ENCODE measurements around the gene SMTN. TPM values are rescaled to one million over a fixed set of nuclear protein-coding genes. Genes with fewer than 3 reads are reported as not detected.
A peak's percentile ranks its signal among the peaks of the same experiment; 100 is the strongest.

The SMTN gene
- total RNA-seq, 1 donor from 2014 or later: 40.8 TPM

DNA sequence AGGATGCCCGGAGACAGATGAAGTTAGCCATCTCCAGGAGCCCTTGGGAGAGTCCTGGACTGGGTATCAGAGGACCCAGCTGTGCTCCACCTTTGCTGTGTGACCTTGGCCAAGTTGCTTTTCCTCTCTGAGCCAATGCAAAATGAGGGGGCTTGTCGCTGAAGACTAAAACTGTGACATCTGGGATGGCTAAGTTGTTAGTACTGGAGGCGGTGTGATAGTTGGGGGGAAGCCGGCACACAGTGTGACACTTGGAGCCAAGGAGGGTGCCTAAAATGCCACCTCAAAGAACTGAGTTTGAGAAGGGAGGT lies 42.1 kb downstream of the SMTN start:
- Mint-ChIP-seq H3K9me3 (ENCODE audit: low read depth) (no peaks in the 10 kb centered on the region), H3K27ac (peak overlapping the region; percentile 67), H3K36me3 (ENCODE audit: insufficient read depth) (no peaks in the 10 kb centered on the region), H3K4me3 (ENCODE audit: low read depth) (peak overlapping the region; percentile 72), H3K4me1 (ENCODE audit: low read depth) (peaks cover 6% of the 10 kb centered on the region), H3K27me3 (peaks cover 5% of the 10 kb centered on the region)
- no peak for DNase-seq (ENCODE audit: low spot score, unreplicated experiment)
- no peak for TF ChIP-seq CTCF (IDR thresholded peaks at IDR 0.05; ENCODE audit: unreplicated experiment)

- no peak for DNase-seq (ENCODE audit: low spot score, unreplicated experiment)
- H3K9me3 Mint-ChIP-seq (ENCODE audit: low read depth): no peaks in the 10 kb centered on the region
- H3K27ac Mint-ChIP-seq: no peak overlapping the region
- no peak for TF ChIP-seq CTCF (IDR thresholded peaks at IDR 0.05; ENCODE audit: unreplicated experiment)
- peaks cover 5% of the 10 kb centered on the region for H3K27me3 Mint-ChIP-seq
- peaks cover 6% of the 10 kb centered on the region for H3K4me1 Mint-ChIP-seq (ENCODE audit: low read depth)
- H3K4me3 Mint-ChIP-seq (ENCODE audit: low read depth): peak overlapping the region; percentile 72
- no peaks in the 10 kb centered on the region for H3K36me3 Mint-ChIP-seq (ENCODE audit: insufficient read depth)
Observed at GRCh38 chr22:31124290-31124689, 43.2 kb downstream of the SMTN start.

GRCh38 chr22:31124811-31125465 lies 43.8 kb downstream of the SMTN start:
- no peak for TF ChIP-seq CTCF (IDR thresholded peaks at IDR 0.05; ENCODE audit: unreplicated experiment)
- Mint-ChIP-seq H3K9me3 (ENCODE audit: low read depth) (no peaks in the 10 kb centered on the region), H3K27ac (no peak overlapping the region), H3K4me1 (ENCODE audit: low read depth) (peaks cover 6% of the 10 kb centered on the region), H3K27me3 (peaks cover 1% of the 10 kb centered on the region), H3K36me3 (ENCODE audit: insufficient read depth) (no peaks in the 10 kb centered on the region), H3K4me3 (ENCODE audit: low read depth) (no peak overlapping the region)
- no peak for DNase-seq (ENCODE audit: low spot score, unreplicated experiment)

GRCh38 chr22:31125521-31126117 lies 44.5 kb downstream of the SMTN start:
- no peaks in the 10 kb centered on the region for H3K36me3 Mint-ChIP-seq (ENCODE audit: insufficient read depth)
- no peak for TF ChIP-seq CTCF (IDR thresholded peaks at IDR 0.05; ENCODE audit: unreplicated experiment)
- DNase-seq (ENCODE audit: low spot score, unreplicated experiment): no peak
- H3K27me3 Mint-ChIP-seq: no peaks in the 10 kb centered on the region
- no peak overlapping the region for H3K27ac Mint-ChIP-seq
- no peak overlapping the region for H3K4me3 Mint-ChIP-seq (ENCODE audit: low read depth)
- no peaks in the 10 kb centered on the region for H3K9me3 Mint-ChIP-seq (ENCODE audit: low read depth)
- H3K4me1 Mint-ChIP-seq (ENCODE audit: low read depth): peaks cover 6% of the 10 kb centered on the region

DNA sequence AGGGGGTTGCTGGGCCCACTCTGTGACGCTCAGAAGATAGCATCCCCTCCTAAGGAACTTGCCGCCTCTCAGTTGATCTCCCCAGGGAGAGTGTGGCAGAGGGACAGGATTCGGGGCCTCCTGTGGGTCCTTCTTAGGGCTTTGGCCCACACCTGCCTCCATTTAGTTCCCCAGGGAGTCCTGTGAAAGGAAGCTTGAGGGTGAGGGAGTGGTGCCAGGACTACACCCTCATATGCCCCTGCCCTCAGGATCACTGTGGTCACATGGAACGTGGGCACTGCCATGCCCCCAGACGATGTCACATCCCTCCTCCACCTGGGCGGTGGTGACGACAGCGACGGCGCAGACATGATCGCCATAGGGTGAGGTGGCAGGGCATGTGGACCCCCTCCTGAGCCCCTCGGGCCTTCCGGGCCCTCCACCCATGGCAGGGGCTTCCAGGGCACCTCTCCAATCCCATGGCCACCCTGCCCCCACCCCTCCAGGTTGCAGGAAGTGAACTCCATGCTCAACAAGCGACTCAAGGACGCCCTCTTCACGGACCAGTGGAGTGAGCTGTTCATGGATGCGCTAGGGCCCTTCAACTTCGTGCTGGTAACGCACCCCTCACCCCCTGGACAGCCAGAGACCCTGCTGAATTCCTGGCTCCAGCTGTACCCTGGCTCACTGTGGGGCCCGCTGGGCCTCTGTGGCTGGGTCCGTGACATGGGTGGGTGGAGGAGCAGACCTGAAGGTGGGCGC lies 45.2 kb downstream of the SMTN start:
- Mint-ChIP-seq H3K36me3 (ENCODE audit: insufficient read depth) (no peaks in the 10 kb centered on the region), H3K27ac (no peak overlapping the region), H3K4me1 (ENCODE audit: low read depth) (peaks cover 6% of the 10 kb centered on the region), H3K9me3 (ENCODE audit: low read depth) (no peaks in the 10 kb centered on the region), H3K4me3 (ENCODE audit: low read depth) (no peak overlapping the region), H3K27me3 (no peaks in the 10 kb centered on the region)
- TF ChIP-seq CTCF (IDR thresholded peaks at IDR 0.05; ENCODE audit: unreplicated experiment): no peak
- no peak for DNase-seq (ENCODE audit: low spot score, unreplicated experiment)
